Lung (tissue), 12 donors: ENCODE results near the gene PLCB3. TPM values are rescaled to one million over a fixed set of nuclear protein-coding genes. Genes with fewer than 3 reads are reported as not detected.

Source experiments
- ATAC-seq: fragments of 200-7000 bp; cut with Tn5 transposase; one replicate; pipeline ENCODE4 v1.9.1; 2020; ENCODE audit warnings: moderate number of reproducible peaks; ENCODE audit not compliant: insufficient read depth, low FRiP score
- DNase-seq, 3 donors: peaks; one replicate each; pipeline ENCODE4 v3.0.0-alpha.2; 2013 to 2017
- H3K27ac ChIP-seq, 2 donors: one replicate each; pipeline ENCODE4 v1.5.1; 2013; ENCODE audit warnings: mild to moderate bottlenecking in 2 of 2, moderate library complexity in 2 of 2, control low read depth in 1 of 2, inconsistent platforms in 1 of 2, low read depth in 1 of 2, low read length in 1 of 2
- H3K27me3 ChIP-seq, 3 donors: one replicate each; pipeline ENCODE4 v1.5.1; 2013; ENCODE audit warnings: low read length in 2 of 3; ENCODE audit not compliant: control insufficient read depth in 3 of 3, insufficient read depth in 3 of 3
- H3K36me3 ChIP-seq, 4 donors: one replicate each; pipeline ENCODE4 v1.5.1; 2013; ENCODE audit warnings: low read length in 4 of 4, mild to moderate bottlenecking in 1 of 4, moderate library complexity in 1 of 4; ENCODE audit not compliant: control insufficient read depth in 4 of 4, insufficient read depth in 4 of 4
- H3K4me1 ChIP-seq, 5 donors: one replicate each; pipeline ENCODE4 v1.5.1; 2013; ENCODE audit warnings: low read length in 5 of 5, mild to moderate bottlenecking in 2 of 5, moderate library complexity in 1 of 5; ENCODE audit not compliant: control insufficient read depth in 5 of 5, insufficient read depth in 5 of 5
- H3K4me3 ChIP-seq: one replicate; pipeline ENCODE4 v1.5.1; 2013; ENCODE audit warnings: mild to moderate bottlenecking, control low read depth, moderate library complexity
- H3K9ac ChIP-seq, 2 donors: one replicate each; pipeline ENCODE4 v1.5.1; 2013; ENCODE audit warnings: low read length in 2 of 2, control low read depth in 1 of 2; ENCODE audit not compliant: insufficient read depth in 1 of 2
- H3K9me3 ChIP-seq, 4 donors: one replicate each; pipeline ENCODE4 v1.5.1; 2013; ENCODE audit warnings: low read length in 3 of 4, mild to moderate bottlenecking in 1 of 4, moderate library complexity in 1 of 4; ENCODE audit not compliant: control insufficient read depth in 4 of 4, insufficient read depth in 3 of 4
- WGBS, 2 donors: extraction: QIAGEN DNeasy Blood & Tissue Kit; methylation state at CpG; one replicate each; pipeline ENCODE4 v1.1.7; 2013; 5-methylcytosine and 5-hydroxymethylcytosine counted together
- polyA plus RNA-seq, 2 donors: library from polyadenylated mRNA; stranded (reverse); fragments of 200-250 nt; gene quantifications; one replicate each; pipeline ENCODE4 v1.2.1, GENCODE V29; 2013
- total RNA-seq, 2 donors: library from RNA; depleted of rRNA in 1 of 2; stranded (reverse); fragments of >200 nt in 1 of 2; gene quantifications; one replicate each; pipeline ENCODE4 v1.2.1, GENCODE V29; 2014 to 2021
- TF ChIP-seq, protein P1 (sequence below): IDR thresholded peaks from 2 replicates; pipeline ENCODE4 v1.5.1; 2012; ENCODE audit warnings: mild to moderate bottlenecking; ENCODE audit errors: control extremely low read depth, extremely low read depth
- donor health status: control.
- donor health status: control.
- donor health status: Bipolar disorder and iron deficiency.
- donor health status: healthy.
- donor health status: DM: yes; HTN: yes; CAD: no.

The PLCB3 gene
- total and polyA plus RNA-seq, 4 donors, result 15.0 to 32.0 (median 17.6) TPM

DNA sequence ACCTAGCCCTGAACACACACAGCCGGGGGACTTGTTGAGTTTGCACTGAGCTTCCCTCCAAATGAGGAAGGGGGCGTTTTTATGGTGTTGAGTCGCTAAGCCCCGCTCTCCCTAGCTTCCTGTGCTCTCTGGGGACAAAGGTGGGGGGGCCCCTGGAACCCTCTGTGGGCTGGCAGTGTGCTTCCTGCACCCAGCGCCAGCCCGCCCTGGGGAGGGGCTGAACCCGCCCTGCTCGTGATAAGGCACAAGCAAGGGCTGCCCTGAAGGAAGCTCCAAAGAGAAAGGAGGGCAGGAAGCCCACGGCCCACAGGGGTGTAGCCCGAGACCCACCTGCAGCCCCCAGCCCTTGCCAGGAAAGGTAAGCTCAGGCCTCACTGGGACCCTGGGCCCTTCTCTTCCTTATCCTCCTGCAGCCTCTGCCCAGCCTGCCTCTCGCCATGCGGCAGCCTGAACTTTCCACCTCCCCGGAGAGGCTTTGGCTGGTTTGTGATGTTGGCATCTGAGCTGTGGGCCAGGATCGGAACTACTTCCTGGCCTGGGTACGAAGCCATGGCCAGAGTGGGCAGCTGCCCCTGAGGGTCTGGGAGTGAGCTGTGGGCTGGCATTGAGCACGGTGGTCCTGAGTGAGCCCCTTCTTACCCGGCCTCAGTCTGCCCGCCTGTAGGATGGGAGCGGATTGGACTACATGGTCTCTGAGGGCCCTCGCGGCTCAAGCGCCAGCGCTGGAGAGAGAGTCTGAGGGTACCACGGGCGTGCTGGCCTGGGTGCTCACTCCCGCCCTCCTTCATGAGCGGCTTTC lies 44.7 kb upstream of the PLCB3 start, which contains the start of gene FERMT3:
Gene FERMT3 (plus strand): TSS at position 265 of the 799 bp plus-strand sequence. CDS start 644 bp downstream, outside the sequence.
- H3K4me1 ChIP-seq, result peaks cover 0 to 27% (median 0%) of the 10 kb centered on the region in 5 donors
- WGBS, 2 donors, result 31 to 45% methylated on average over 27 of the region's 27 CpGs
- peak within 1 kb of the TSS; percentile 34 for H3K4me3 ChIP-seq
- peak; percentile 21 for ATAC-seq
- no peaks in the 10 kb centered on the region for H3K27me3 ChIP-seq
- H3K9ac ChIP-seq, result peak within 1 kb of the TSS in 1 of 2 donors; percentile 23
- DNase-seq, result peak in 1 of 3 donors; percentile 28
- H3K27ac ChIP-seq, result peak within 1 kb of the TSS; percentile 70 to 96
- H3K36me3 ChIP-seq, result peaks cover 15 to 38% (median 21%) of the 10 kb centered on the region in 4 donors
- TF ChIP-seq, protein P1, sequence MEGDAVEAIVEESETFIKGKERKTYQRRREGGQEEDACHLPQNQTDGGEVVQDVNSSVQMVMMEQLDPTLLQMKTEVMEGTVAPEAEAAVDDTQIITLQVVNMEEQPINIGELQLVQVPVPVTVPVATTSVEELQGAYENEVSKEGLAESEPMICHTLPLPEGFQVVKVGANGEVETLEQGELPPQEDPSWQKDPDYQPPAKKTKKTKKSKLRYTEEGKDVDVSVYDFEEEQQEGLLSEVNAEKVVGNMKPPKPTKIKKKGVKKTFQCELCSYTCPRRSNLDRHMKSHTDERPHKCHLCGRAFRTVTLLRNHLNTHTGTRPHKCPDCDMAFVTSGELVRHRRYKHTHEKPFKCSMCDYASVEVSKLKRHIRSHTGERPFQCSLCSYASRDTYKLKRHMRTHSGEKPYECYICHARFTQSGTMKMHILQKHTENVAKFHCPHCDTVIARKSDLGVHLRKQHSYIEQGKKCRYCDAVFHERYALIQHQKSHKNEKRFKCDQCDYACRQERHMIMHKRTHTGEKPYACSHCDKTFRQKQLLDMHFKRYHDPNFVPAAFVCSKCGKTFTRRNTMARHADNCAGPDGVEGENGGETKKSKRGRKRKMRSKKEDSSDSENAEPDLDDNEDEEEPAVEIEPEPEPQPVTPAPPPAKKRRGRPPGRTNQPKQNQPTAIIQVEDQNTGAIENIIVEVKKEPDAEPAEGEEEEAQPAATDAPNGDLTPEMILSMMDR, result no peak
- H3K9me3 ChIP-seq, result peaks cover 0 to 2% (median 0%) of the 10 kb centered on the region in 4 donors

DNA sequence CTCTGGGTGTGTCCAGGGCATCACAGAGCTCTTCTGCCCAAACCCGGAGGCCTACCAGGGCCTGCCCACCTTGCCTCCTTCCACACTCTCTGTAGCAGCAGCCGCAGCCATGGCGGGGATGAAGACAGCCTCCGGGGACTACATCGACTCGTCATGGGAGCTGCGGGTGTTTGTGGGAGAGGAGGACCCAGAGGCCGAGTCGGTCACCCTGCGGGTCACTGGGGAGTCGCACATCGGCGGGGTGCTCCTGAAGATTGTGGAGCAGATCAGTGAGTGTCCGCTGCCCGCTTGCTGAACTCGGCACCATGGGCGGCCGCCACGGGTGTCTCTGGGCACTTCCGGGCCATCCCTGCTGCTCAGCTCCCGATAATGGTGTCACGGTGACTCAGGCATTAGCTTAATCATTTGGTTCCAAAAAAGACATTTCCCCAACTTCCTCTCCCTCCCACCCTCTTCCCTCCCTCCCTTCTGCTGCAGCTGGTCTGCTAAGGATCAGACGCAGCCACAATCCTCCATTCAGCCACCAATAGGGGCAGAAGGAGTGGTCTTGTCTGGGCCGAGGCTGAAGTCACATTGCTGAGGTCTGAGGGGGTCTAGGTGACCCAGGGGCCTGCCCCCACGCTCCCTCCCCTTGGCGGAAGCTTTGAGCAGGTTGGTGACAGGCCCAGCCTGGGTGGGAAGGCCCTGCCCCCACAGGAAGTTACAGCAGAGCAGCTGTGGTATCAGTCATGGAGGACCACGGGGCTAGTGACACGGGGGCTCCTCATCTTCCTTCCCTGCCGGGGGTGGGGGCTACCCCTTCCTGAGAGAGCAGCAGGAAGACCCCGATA lies 43.9 kb upstream of the PLCB3 start:
- ATAC-seq (peak; percentile 52), DNase-seq (peak; percentile 66 to 77 (median 68))
- 18 to 35% methylated on average over 30 of the region's 30 CpGs for WGBS, 2 donors
- TF ChIP-seq, protein P1, result no peak
- peak overlapping the region in 1 of 2 donors; percentile 49 for H3K9ac ChIP-seq
- H3K27ac ChIP-seq, result peak overlapping the region; percentile 70 to 96
- peaks cover 0 to 27% (median 0%) of the 10 kb centered on the region in 5 donors for H3K4me1 ChIP-seq
- peaks cover 0 to 2% (median 0%) of the 10 kb centered on the region in 4 donors for H3K9me3 ChIP-seq
- peak overlapping the region; percentile 34 for H3K4me3 ChIP-seq
- peaks cover 11 to 42% (median 17%) of the 10 kb centered on the region in 4 donors for H3K36me3 ChIP-seq
- no peaks in the 10 kb centered on the region for H3K27me3 ChIP-seq

DNA sequence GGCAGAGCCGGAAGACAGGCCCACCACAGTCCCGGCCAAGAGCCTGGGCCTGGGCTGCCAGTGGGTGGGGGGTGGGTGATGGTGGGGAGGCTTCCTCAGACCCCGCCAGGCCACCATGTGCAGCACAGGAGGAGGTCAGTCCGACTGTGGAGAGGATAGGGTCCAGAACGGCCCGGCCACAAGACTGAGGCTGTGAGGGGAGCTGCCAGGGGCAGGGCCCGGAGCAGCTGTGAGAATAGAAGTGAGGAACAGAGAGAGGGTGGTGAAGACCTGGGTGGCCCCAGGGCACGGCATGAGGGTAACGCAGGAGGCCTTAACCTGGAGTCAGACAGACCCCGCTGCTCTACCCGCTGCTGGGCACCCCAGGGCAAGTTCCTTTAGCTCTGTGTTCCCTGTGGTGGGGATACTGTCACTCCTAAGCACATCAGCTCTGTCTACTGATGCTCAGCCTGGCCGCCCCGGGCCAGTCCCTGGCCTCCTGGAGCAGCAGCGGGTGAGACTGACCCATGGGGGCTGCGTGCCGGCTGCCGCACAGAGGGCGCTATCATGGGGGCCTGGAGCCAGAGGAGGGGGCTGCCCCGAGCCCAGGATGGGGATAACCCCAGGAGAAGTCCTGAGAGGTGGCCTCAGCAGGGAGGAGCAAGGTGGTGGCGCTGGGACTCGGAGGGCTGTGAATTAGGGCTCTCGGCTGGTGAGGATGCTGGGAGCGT lies 43.1 kb upstream of the PLCB3 start:
- peak overlapping the region; percentile 32 for H3K4me3 ChIP-seq
- no peak overlapping the region for H3K9ac ChIP-seq
- peaks cover 0 to 27% (median 0%) of the 10 kb centered on the region in 5 donors for H3K4me1 ChIP-seq
- ATAC-seq (no peak), DNase-seq (no peak)
- TF ChIP-seq, protein P1, result no peak
- 62 to 73% methylated on average over 23 of the region's 23 CpGs for WGBS, 2 donors
- H3K9me3 ChIP-seq, result peaks cover 0 to 2% (median 0%) of the 10 kb centered on the region in 4 donors
- H3K27ac ChIP-seq, result peak overlapping the region; percentile 37 to 96
- H3K36me3 ChIP-seq, result peaks cover 5 to 35% (median 9%) of the 10 kb centered on the region in 4 donors
- no peaks in the 10 kb centered on the region for H3K27me3 ChIP-seq
